Ascending aorta (tissue), 2 donors: ENCODE data around the gene AGPS. TPM values are rescaled to one million over a fixed set of nuclear protein-coding genes. Genes with fewer than 3 reads are reported as not detected.

Experiments used
- DNase-seq, 2 donors: peaks; one replicate each; pipeline ENCODE4 v3.0.0-alpha.2; 2019; ENCODE audit warnings: low spot score in 2 of 2
- H3K27ac ChIP-seq, 2 donors: fragments of 200-600 bp; sonication (generic); one replicate each; pipeline ENCODE4 v1.5.1; 2016 to 2017; ENCODE audit warnings: mild to moderate bottlenecking in 1 of 2
- H3K27me3 ChIP-seq: fragments of 200-600 bp; sonication (generic); one replicate; pipeline ENCODE4 v1.5.1; 2017
- H3K36me3 ChIP-seq, 2 donors: fragments of 200-600 bp; sonication (generic); one replicate each; pipeline ENCODE4 v1.5.1; 2016
- H3K4me1 ChIP-seq, 2 donors: fragments of 200-600 bp; sonication (generic); one replicate each; pipeline ENCODE4 v1.5.1; 2016 to 2017; ENCODE audit warnings: mild to moderate bottlenecking in 1 of 2
- H3K4me3 ChIP-seq, 2 donors: fragments of 200-600 bp; sonication (generic); one replicate each; pipeline ENCODE4 v1.5.1; 2016 to 2017; ENCODE audit warnings: mild to moderate bottlenecking in 1 of 2
- H3K9me3 ChIP-seq, 2 donors: fragments of 200-600 bp; sonication (generic); one replicate each; pipeline ENCODE4 v1.5.1; 2016
- CTCF ChIP-seq, 3 experiments: fragments of 200-600 bp in 2 of 3; fragments of 450-650 bp in 1 of 3; sonication (generic) in 2 of 3; IDR thresholded peaks; one replicate each; pipeline ENCODE4 v1.5.1; 2016 to 2019; ENCODE audit warnings: antibody characterized with exemption in 3 of 3, mild to moderate bottlenecking in 1 of 3, moderate library complexity in 1 of 3
- intact Hi-C: fragments of 100-400 bp; cut with DNase I; formaldehyde crosslinking; loops from one replicate; pipeline ENCODE4 v1.15.1; 2023
- total RNA-seq: library from RNA; depleted of rRNA; stranded (reverse); fragments of >200 nt; gene quantifications from one replicate; pipeline ENCODE4 v1.1.0, GENCODE V29; 2016

Gene AGPS
- total RNA-seq, 1 donor from 2014 or later: 15.9 TPM

DNA sequence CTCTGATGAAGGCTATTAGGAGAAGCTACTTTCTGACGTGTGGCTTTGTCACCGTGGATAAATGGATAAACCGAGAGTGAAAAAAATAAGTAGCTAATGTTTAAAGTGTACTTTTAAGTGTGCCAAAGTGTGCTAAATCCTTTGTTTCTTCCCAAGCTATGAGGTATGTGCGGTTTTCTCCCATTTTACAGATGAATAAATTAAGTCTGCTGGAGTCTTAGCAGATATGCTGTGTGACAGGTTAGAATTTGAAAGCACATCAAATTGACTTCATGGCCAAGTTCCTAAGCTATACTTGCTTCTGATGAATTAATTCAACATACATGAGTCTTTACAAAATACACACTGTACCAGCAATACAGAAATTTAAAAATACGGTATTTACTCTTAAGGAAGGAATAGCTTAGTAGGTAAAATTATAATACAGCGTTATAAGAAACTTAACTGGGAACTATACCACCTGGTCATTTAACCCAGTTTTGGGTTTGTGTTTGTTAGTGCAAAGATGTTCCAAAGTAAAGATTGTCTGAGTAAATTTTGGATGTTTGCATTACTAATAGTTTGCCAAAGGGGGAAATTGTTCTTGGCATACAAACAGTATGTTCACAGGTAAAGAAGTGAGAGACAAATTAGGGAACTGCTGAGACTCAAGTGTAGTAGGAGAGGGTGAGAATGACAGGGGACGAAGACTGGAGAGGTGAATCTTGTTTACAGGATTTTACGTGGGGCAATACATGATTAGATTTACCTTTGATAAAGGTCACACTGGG is 1.4 kb downstream of the AGPS start:
- no peak for TF ChIP-seq CTCF (IDR thresholded peaks at IDR 0.05)
- no peak for DNase-seq
- Histone ChIP-seq H3K27me3 (no peaks in the 10 kb centered on the region), H3K4me3 (peak overlapping the region; percentile 75 to 76), H3K27ac (no peak overlapping the region), H3K36me3 (no peaks in the 10 kb centered on the region), H3K4me1 (peaks cover 0 to 6% of the 10 kb centered on the region in 2 donors), H3K9me3 (no peaks in the 10 kb centered on the region)
- intact Hi-C loops: loop anchor here (5.0 kb wide), 1 partner anchor 232 kb away; no protein-coding TSS in a partner anchor

- intact Hi-C loops: loop anchor here (5.0 kb wide), 1 partner anchor 232 kb away; no protein-coding TSS in a partner anchor
- Histone ChIP-seq H3K27ac (no peak overlapping the region), H3K36me3 (no peaks in the 10 kb centered on the region), H3K9me3 (no peaks in the 10 kb centered on the region), H3K4me3 (no peak overlapping the region), H3K4me1 (peaks cover 0 to 6% of the 10 kb centered on the region in 2 donors), H3K27me3 (no peaks in the 10 kb centered on the region)
- no peak for TF ChIP-seq CTCF (IDR thresholded peaks at IDR 0.05)
- DNase-seq: no peak
Observed at GRCh38 chr2:177394594-177394973, 2.0 kb downstream of the AGPS start.

DNA sequence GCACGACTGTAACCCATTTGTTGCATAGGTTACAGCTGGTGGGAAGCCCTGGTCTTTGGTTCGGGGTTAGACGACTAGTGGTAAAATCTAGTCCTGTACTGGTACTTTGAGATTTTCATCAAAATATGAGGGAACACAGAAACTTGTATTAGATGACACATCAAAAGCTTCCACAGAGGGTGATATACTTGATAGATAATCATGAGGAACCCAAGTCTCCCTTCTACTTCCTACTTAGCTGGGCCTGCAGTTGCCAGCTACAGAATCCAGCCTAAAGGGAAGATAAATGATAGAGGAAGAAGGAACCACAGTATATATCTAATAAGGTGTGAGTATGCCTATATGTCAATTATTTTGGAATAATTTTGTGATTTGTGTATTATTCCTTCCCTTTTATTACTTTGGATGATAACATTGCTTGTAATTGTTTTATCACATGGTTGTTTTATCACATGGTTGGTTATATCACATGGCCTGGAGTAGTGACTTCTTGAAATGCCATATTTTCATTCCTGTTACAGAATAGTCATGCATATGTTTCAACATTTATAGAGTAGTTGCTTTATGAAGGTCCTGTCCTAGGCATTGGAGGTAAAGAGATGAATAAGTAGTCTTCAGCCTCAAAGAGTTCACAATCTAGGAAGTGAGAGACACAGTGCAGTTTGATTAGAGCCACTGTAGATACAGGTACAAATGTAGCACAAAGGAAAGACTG is 2.9 kb downstream of the AGPS start:
- TF ChIP-seq CTCF (IDR thresholded peaks at IDR 0.05): no peak
- no peaks in the 10 kb centered on the region for H3K9me3 ChIP-seq
- H3K27me3 ChIP-seq: no peaks in the 10 kb centered on the region
- DNase-seq: no peak
- H3K36me3 ChIP-seq: no peaks in the 10 kb centered on the region
- peaks cover 0 to 6% of the 10 kb centered on the region in 2 donors for H3K4me1 ChIP-seq
- H3K4me3 ChIP-seq: no peak overlapping the region
- intact Hi-C loops: no loop called here
- no peak overlapping the region for H3K27ac ChIP-seq

GRCh38 chr2:177396703-177397460 is 4.3 kb downstream of the AGPS start:
- no peaks in the 10 kb centered on the region for H3K9me3 ChIP-seq
- DNase-seq: no peak
- peaks cover 0 to 3% of the 10 kb centered on the region in 2 donors for H3K4me1 ChIP-seq
- intact Hi-C loops: no loop called here
- no peaks in the 10 kb centered on the region for H3K36me3 ChIP-seq
- no peak overlapping the region for H3K4me3 ChIP-seq
- H3K27me3 ChIP-seq: no peaks in the 10 kb centered on the region
- H3K27ac ChIP-seq: no peak overlapping the region
- TF ChIP-seq CTCF (IDR thresholded peaks at IDR 0.05): no peak

DNA sequence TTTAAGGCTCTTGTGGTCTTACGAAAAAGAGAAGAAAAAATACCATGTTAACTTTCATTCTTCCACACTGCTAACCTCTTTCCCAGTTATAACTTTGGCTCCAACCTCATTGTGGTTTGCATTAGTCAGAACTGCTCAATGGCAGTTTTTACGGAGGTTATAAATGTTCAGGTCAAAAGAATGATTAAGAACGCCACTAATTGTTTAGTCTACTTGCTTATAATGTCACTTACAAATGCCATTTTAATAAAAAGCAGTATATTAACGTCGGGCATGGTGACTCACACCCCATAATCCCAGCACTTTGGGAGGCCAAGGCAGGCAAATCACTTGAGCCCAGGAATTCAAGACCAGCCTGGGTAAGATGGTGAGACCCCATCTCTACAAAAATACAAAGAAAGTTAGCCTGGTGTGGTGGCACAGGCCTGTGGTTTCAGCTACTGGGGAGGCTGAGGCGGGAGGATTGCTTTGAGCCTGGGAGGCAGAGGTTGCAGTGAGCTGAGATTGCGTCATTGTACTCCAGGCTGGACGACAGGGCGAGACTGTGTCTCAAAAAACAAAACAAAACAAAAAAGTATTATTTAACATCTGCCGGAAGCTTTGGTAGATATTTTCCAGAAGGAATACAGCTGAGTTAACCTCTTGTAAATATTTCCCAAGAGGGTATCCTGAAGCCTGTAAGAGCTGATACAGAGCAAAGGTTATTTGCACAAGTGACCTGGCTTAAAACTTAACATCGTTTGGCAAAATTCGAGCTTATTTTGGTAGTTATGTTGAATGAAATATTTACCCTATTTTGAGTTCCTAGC is 5.1 kb downstream of the AGPS start:
- Histone ChIP-seq H3K36me3 (no peaks in the 10 kb centered on the region), H3K27me3 (no peaks in the 10 kb centered on the region), H3K27ac (no peak overlapping the region), H3K4me3 (no peak overlapping the region), H3K4me1 (peaks cover 0 to 3% of the 10 kb centered on the region in 2 donors), H3K9me3 (no peaks in the 10 kb centered on the region)
- no peak for TF ChIP-seq CTCF (IDR thresholded peaks at IDR 0.05)
- DNase-seq: no peak
- intact Hi-C loops: no loop called here
